ENCODE data around the gene MACROD2.
"Not testable (repeated sequence)": the region's sequence is repeated elsewhere in the genome, so short reads cannot be mapped to it uniquely, and the experiment has no call there.

MACROD2 gene

GRCh38 chr20:14926436-14926835 lies 931.1 kb downstream of the MACROD2 start:
- not testable (repeated sequence) for DNase-seq

- no peak for DNase-seq
Observed at GRCh38 chr20:14928083-14928482, 932.8 kb downstream of the MACROD2 start.

DNA sequence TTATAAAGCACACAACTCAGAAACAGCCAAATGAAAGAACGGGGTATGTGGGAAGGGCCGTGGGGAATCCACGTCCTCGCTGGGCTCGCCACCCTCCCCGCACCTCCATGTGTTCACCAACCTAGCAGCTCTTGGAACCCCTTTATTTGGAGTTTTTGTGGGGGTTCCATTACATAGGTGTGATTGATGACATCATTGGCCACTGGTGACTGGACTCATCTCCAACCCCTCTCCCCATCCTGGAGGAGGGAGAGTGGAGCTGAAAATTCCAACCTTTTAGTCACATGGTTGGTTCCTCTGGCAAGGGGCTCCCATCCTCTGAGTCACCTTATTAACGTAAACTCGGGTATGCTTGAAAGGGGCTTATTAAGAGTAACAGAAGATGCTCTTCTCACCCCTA lies 934.1 kb downstream of the MACROD2 start:
- DNase-seq = no peak

DNA sequence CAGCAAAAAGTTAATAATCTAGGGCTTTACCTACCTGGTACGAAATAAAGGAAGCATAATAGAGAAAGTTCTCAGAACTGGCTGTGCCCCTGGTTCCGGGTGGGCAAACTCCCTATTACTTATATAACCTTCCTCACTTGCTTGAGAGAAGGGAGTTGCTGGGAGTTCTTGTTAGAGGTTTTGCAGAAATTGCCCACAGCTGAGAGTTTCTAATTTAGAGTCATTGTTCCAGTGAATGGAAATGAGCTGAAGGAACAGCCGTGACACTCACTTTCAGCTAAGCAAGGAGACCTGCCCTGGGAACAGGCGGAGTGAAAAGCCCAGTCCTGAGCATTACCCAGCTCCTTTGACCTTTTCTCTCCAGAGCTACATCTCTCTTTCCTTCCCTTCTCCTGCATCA lies 936.7 kb downstream of the MACROD2 start:
- no peak for DNase-seq

DNA sequence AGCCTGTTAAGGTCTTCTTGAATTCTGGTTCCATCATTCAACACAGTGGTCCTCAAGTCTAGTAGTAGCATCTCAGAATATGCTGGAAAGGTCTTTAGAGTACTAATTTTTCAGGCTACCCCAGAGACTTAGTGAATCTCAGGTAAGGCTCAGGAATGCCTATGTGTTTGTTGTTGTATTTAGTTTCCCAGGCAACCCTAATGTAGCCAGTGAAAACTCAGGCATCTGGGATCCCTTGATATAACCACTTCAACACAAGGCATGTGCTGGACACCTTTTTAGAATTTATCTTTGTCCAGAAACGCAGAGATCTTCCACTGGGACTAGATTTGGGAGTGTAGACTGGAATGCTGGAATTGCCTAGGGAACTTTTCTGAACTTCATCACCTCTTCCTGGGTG lies 940.0 kb downstream of the MACROD2 start:
- DNase-seq = no peak

DNA sequence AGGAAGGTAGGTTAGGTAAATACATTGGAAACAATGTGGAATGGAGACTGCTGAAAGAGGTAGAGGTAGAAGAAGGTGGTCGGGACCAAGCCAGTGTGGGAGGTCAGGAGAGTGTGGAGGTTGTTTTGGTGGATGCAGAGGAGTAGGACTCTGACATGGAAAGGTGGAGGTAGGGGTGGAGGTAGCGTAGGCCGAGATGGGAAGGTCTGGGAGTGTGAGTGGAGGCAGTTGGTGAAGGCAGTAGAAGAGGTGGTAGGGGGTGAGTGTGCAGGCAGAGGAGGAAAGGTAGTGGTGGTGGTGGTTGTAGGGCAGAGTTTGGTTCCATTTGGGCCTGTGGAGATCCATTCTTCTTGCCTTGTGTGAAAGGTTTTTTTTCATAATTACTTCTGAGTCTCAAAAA lies 941.7 kb downstream of the MACROD2 start:
- DNase-seq = no peak

- no peak for DNase-seq
Observed at GRCh38 chr20:14937846-14938245, 942.5 kb downstream of the MACROD2 start.

DNA sequence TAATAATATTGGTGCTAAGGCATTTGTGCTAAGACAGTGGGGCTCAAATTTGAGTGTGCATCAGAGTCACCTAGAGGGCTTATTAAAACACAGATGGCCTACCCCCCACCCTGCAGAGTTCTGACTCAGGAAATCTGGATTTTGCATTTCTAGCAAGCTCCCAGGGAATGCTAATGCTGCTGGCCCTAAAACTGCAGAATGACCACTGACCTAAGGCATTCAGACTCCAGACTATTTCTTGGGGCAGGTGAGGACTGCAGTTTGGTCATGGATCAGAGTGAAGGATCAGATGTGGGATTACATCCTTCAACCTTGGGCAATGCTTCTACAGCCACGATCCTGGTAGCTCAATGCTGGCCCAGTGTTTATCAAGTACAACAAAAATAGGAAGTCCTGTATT lies 952.2 kb downstream of the MACROD2 start:
- DNase-seq = no peak

DNA sequence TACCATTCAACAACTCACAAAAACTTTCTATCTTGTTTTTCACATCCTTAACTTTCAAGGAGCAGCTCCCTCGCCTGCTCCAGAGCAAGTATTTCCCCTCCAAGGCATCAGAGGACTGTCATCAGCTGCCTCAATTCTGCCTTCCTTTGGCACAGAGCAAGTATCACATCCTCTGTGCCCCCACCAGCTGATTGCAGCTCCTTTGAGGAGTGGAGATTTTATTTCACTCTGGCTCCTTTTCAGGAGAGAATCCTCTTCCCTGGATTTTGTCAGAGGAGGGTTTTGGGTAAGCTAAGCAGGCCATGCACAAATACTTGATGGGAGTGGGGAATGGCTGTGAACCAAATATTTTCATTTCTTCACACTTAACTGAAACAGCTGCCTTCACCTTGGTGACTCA lies 952.6 kb downstream of the MACROD2 start:
- no peak for DNase-seq

GRCh38 chr20:14948416-14948815 lies 953.1 kb downstream of the MACROD2 start:
- DNase-seq = peak in 1 of 2 experiments; percentile 54

GRCh38 chr20:14950633-14951032 lies 955.3 kb downstream of the MACROD2 start:
- DNase-seq = no peak

- DNase-seq = no peak
Observed at GRCh38 chr20:14951105-14951504, 955.8 kb downstream of the MACROD2 start.

DNA sequence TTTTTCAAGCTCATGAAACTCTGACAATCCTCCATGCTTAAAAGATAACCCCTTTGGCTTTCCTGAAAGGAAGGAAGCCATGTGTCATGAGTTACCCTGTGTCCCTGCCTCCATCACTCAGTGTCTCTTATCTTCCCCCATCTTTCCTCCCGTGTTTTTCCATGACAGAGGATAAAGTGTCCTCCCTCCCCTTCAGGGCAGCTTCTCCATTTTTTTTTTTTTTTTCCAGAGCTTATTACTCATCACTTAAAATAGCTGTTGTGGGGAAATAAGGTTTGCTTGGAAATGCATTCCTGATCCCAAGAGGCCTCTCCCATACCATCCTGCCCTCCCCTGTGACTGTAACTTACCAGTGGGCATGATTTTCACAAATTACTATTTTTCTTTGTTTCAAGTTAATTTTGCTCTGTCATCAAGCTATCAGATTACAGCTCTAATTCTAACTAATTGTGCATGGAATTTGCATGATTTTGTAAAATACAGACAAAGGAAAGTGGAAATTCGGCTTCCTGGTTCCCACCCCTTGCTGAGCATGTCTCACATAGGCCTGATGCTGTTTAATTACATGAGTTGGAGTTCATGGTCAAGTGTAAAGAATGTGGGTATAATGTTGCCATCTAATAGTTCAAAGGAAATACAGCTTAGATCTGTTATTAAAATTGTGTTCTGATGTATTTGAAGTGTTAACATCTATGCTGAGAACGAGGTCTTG lies 956.5 kb downstream of the MACROD2 start:
- no peak for DNase-seq

DNA sequence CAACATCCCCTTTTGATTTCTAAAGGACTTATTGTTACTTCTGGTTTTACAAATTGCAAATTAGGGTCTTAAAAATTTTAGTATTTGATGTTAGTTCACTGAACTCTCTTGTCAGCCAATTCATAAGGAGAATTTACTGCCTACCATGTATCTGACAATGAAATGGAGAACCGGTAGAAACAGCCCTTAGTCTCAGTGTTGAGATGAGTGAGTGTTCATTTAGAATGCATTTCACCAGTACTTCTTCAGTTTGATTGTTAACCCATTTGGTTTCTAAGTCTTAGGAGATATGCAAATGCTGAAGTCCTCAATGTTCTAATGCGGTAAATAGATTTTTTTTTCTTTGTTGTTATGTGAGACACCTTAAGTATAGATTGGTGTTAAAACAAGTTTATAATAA lies 958.4 kb downstream of the MACROD2 start:
- DNase-seq = no peak

- no peak for DNase-seq
Observed at GRCh38 chr20:14955399-14955798, 960.1 kb downstream of the MACROD2 start.

DNA sequence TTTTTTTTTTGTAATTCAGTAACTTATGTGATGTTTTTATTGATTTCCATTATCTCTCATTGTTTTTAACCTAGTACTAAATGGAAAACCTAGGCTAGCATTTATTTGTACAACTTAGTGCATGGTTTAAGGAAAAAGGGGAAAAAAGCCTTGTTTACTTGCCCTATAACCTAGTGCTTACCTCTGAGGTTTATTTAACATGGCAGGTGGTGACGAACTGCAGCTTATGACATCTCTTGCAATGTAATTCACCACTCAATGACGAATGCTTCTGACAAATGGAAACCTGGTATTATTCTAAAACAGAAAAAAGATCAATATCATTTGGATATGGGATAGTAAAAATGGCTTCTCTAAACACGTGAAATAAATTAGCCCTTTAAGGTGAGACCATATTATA lies 960.7 kb downstream of the MACROD2 start:
- no peak for DNase-seq

GRCh38 chr20:14956538-14956937 lies 961.2 kb downstream of the MACROD2 start:
- no peak for DNase-seq

- no peak for DNase-seq
Observed at GRCh38 chr20:14957402-14957801, 962.1 kb downstream of the MACROD2 start.

- no peak for DNase-seq
Observed at GRCh38 chr20:14958626-14959025, 963.3 kb downstream of the MACROD2 start.

- no peak for DNase-seq
Observed at GRCh38 chr20:14959506-14960475, 964.5 kb downstream of the MACROD2 start.

DNA sequence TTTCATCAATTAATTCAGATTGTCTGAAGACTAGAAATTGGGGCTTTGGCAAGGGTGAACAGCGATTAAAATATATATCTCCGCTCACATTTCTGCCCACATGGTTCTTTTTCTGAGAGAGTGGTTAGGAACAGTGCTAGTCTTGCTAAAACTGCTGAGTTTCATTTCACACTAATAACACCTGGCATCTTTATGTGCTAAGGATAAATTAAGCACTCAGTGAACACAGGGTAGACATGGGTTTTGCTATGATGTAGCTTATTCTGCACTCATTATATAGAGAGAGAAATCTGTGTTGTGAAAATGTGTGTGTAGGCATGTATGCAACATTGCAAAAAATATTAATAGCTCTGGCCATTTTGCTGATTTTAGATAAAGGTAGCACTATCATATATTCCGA lies 965.5 kb downstream of the MACROD2 start:
- DNase-seq = no peak

DNA sequence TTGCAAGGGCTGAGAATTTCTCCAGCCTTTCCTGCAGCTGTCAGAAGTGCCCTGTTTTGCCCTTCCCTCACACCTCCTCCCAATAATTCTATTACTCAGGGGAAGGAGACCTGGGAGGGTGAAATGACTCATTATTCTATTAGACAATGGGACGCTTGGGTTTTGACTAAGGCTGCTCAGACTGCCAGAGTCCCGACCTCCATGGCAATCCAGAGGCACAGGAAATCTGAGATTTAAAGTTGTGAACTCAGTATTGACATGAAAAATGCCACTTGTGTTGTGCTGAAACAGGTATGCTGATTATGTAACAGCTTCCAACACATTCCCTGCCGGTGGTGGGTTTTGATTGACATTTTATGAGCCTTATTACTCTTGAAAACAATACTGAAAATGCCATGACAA lies 967.9 kb downstream of the MACROD2 start:
- DNase-seq = no peak

- DNase-seq = no peak
Observed at GRCh38 chr20:14966203-14966602, 970.9 kb downstream of the MACROD2 start.

DNA sequence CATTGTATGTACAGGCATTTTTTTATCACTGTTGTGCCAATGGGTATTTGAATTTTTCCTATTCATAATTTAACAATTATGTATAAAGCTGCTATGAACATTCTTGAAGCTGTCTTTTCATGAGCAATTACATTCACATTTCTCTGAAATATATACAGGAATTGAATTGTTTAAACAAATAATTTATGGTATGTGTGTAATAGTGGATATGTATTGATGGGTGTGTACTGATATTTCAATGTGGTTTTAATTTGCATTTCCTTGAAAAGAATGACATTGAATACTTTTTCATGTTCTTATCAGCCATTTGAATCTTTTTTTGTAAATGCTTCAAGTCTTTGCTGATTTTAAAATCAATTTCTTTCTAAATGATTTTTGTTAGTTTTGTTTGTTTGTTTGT lies 971.5 kb downstream of the MACROD2 start:
- DNase-seq = no peak
